IPS-18c (cell line): ENCODE measurements around the gene ZIC1.

Experiments
- H3K4me3 ChIP-seq: 2 replicates; pipeline ENCODE4 v1.7.0; 2013; ENCODE audit warnings: low read depth, mild to moderate bottlenecking, low read length, moderate library complexity; ENCODE audit not compliant: insufficient read depth
- H3K9me3 ChIP-seq: one replicate; pipeline ENCODE4 v1.6.1; 2013; ENCODE audit warnings: mild to moderate bottlenecking, low read length, moderate library complexity; ENCODE audit not compliant: control insufficient read depth, insufficient read depth

ZIC1 gene

GRCh38 chr3:147404000-147404799 is 5.0 kb upstream of the ZIC1 start:
- peak overlapping the region; percentile 6; the same call in 1 of the 2 replicates for H3K4me3 ChIP-seq
- H3K9me3 ChIP-seq: no peaks in the 10 kb centered on the region

- no peaks in the 10 kb centered on the region for H3K9me3 ChIP-seq
- 0 out of 2 replicates have a peak overlapping the region, but pooled peaks have one; percentile 6 for H3K4me3 ChIP-seq
These were observed 4.3 kb upstream of the ZIC1 start for GRCh38 chr3:147404800-147405230.

DNA sequence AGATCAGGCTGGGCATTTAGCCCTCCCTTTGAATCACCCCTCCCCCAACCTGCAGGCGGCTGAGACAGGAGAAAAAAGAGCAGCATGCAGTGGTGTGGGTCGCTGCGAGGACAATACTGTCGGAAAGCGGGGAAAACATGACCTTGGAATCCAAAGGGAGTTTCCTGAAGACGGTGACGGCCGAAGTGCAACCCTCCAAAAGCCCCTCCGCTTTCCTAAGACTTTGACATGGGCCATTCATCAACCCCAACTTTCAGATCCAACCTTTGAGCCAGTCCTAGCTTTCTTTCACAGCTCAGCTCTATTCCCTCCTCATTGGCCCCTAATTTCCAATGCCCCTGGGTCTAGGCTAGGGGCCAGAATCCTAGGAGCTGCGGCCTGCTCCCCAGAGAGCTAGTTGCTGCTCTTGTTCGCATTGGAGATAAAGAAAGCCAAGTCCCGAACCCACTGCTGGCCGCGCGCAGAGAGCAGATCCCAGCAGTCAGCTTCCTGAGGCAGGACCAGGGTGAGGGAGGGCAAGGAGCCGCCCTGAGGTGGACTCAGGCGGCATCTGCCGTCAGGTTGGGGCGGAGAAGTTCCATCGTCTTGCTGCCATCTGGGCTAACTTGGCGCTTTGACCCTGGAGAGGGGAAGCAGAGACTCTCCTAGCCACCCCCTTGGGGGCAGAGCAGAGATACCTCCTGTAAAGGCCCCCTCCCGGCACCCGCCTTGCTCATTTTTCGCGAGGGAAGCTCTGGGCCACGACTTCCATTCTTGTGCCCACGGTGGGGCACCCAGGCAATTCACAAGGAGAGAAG is 3.7 kb upstream of the ZIC1 start:
- H3K9me3 ChIP-seq: no peaks in the 10 kb centered on the region
- peak overlapping the region; percentile 10; the same call in 1 of the 2 replicates for H3K4me3 ChIP-seq

DNA sequence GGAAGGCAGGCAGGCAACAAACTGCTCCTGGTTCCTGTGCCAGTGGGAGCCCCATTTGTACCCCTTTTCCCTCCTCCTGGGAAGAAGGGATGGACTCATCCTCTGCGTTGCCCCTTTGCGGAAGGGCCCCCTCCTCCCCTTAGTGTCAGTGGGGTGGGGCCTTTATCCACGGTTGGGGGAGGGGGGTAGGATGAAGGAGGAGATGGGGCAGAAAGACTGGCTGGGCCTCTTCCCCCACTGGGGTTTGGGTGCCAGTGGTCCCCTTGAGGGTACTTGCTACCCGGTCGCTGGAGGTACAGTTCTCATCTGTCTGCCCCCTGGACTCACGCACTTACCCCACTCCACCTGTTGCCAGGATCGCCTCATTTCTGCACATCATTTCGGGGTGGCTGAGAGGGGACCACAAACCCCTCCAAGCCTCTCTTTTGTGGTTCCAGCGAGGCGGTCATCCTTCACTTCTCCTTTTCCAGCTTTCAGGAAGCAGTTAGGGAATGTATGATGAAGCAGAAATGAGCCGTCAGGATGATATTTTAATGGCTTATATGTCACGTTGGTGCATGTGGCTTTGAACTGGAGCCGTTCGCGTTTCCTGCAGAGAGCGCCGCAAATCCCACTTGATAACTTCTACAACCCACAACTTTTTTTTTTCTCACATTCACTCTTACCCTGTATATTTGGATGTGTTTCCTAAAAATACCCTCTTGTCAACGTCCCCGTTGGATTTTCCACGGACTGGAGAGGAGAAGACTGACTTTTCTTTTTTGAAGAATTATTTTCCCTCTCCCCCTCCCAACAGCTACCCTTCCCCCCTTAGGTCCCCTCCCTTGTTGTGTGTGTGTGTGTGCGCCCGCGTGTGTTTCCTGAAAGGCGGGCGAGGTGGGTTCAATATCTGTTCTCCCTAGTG is 2.9 kb upstream of the ZIC1 start, which contains the start of gene ZIC4:
TSS of gene ZIC4 (minus strand) at position 516 of the 904 bp plus-strand sequence. CDS start 3,746 bp downstream, outside the sequence.
- peak within 1 kb of the TSS; percentile 10; the same call in 1 of the 2 replicates for H3K4me3 ChIP-seq
- no peaks in the 10 kb centered on the region for H3K9me3 ChIP-seq

DNA sequence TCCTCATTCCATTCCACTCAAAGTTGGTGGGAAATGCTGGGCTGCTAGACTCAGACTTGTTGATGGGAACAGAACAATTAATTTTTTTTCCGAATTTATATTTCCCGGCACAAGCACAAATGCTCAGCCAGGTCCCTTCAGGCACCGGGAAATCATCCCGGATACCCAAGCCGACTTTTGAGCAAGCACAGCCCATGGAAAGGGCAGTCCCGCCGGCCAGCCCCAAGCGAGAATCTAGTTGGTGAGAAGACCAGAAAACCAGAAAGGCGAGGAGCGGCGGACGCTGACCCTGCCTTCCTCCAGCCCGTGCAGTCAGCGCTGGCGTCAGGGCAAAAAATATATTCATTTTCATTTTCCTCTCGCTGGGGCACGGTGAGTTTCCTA is 2.1 kb upstream of the ZIC1 start:
- Histone ChIP-seq H3K4me3 (no peak overlapping the region), H3K9me3 (no peaks in the 10 kb centered on the region)

GRCh38 chr3:147407498-147408187 is 1.5 kb upstream of the ZIC1 start:
- peak overlapping the region; percentile 9; the same call in 1 of the 2 replicates for H3K4me3 ChIP-seq
- H3K9me3 ChIP-seq: no peaks in the 10 kb centered on the region

GRCh38 chr3:147408188-147409100 is 721 bp upstream of the ZIC1 start:
- Histone ChIP-seq H3K4me3 (peak overlapping the region; percentile 34; the same call in 1 of the 2 replicates), H3K9me3 (no peaks in the 10 kb centered on the region)

GRCh38 chr3:147410116-147410525 is 956 bp downstream of the ZIC1 start:
- H3K4me3 ChIP-seq: peak overlapping the region; percentile 53; the same call in 1 of the 2 replicates
- H3K9me3 ChIP-seq: no peaks in the 10 kb centered on the region

DNA sequence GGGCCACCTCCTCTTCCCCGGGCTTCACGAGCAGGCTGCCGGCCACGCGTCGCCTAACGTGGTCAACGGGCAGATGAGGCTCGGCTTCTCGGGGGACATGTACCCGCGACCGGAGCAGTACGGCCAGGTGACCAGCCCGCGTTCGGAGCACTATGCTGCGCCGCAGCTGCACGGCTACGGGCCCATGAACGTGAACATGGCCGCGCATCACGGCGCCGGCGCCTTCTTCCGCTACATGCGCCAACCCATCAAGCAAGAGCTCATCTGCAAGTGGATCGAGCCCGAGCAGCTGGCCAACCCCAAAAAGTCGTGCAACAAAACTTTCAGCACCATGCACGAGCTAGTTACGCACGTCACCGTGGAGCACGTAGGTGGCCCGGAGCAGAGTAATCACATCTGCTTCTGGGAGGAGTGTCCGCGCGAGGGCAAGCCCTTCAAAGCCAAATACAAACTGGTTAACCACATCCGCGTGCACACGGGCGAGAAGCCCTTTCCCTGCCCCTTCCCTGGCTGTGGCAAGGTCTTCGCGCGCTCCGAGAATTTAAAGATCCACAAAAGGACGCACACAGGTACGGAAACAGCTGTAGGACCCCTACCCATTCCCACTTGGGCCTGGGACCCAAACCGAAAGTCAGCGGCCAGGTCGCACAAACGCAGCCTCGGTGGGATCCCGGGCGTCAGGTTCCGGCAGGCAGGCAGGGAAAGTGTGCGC is 1.5 kb downstream of the ZIC1 start:
- peak overlapping the region; percentile 53; the same call in 1 of the 2 replicates for H3K4me3 ChIP-seq
- no peaks in the 10 kb centered on the region for H3K9me3 ChIP-seq

DNA sequence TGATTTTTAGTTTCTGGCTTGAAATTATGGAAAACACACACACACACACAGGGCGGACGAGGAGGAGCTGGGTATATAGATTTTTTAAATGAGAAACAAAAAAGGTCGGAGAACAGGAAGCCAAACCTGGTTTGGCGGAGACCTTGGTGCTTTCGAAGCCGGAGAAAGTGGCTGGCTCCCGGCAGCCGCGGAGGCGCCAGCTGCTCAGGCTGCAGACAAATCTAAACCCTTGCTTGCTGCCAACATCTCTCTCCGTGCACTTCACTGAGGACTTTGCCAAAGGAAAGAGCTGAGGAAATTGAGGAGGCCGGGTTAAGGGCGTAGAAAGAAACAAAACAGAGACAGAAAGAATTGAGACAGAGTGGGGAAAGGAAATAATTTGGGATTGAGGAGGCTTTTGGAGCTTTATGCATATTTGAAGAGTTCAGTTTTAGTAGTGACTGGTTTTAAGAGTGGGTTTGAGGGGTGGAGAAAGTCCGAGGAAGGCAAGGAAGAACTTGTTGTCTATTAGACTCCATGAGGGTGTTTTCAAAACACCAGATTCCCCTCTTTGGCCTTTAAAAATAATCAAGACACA is 2.2 kb downstream of the ZIC1 start:
- Histone ChIP-seq H3K9me3 (no peaks in the 10 kb centered on the region), H3K4me3 (0 out of 2 replicates have a peak overlapping the region, but pooled peaks have one; percentile 53)

DNA sequence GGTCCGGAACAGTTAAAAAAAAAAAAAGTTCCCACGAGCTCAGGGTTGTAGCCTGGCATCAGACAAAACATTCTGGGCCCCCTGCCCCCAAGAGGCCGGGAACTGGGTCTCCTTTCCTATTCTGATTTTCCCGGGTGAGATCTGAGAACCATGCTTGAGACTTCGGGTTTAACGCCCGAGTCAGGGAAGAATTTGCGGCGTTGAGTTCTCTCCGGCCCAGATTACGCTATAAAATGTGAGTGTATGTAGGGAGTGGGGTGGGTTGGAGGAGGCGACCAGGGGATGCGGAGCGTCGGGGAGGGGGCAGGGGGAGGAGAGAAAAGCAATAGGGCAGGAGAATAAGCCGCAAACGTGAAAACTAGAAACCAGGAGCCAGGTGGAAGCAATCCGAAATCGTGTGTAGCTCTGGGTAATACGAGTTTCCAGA is 2.7 kb downstream of the ZIC1 start:
- no peak overlapping the region for H3K4me3 ChIP-seq
- H3K9me3 ChIP-seq: no peaks in the 10 kb centered on the region

- Histone ChIP-seq H3K9me3 (no peaks in the 10 kb centered on the region), H3K4me3 (peak overlapping the region; percentile 38)
These were observed 3.2 kb downstream of the ZIC1 start for GRCh38 chr3:147412261-147412916.

DNA sequence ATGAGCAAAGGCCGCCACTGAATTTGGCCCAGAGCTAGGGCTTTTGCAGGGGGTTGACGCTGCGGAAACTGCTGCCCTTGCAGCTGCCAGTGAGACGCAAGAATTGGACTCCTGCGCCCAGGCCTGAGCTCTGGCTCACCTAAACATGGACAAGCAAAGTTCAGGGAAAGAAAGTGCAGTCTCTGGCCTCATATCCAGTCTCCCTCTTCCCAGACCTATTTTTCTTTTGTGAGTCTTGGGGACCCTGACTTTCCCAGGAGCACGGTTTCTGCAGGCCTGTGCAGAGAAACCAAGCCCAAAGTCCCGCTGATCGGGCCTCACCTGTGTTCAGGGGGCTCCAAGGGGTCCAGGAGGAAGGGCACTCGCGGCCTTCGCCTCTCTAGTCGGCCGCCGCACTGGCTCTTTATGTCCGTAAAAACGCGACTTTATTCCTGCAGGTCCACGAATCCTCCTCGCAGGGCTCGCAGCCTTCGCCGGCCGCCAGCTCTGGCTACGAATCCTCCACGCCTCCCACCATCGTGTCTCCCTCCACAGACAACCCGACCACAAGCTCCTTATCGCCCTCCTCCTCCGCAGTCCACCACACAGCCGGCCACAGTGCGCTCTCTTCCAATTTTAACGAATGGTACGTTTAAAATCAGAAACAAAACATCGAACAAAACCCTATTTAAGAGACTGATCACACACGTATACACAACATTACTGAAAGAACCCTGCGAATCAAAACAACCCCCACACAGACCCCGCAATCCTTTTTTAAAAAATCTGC is 3.9 kb downstream of the ZIC1 start:
- Histone ChIP-seq H3K9me3 (no peaks in the 10 kb centered on the region), H3K4me3 (peak overlapping the region; percentile 38)
